HepG2 (cell line): ENCODE measurements around the gene NFYC. TPM values are rescaled to one million over a fixed set of nuclear protein-coding genes. Genes with fewer than 3 reads are reported as not detected.

Experiments used
- ATF7 ChIP-seq, 2 experiments: fragments of 450-650 bp in 1 of 2; sonication (generic) in 1 of 2; formaldehyde crosslinking in 1 of 2; IDR thresholded peaks; 2 replicates each; pipeline versions ENCODE4 v1.4.0 to v1.6.1; 2016 to 2020; ENCODE audit warnings: antibody characterized with exemption in 1 of 2, mild to moderate bottlenecking in 1 of 2, missing genetic modification reagents in 1 of 2
- CENPT ChIP-seq: sonication (generic); formaldehyde crosslinking; IDR thresholded peaks from 2 replicates; pipeline ENCODE4 v1.8.0; 2022; ENCODE audit warnings: low read depth, mild to moderate bottlenecking, moderate library complexity, missing genetic modification reagents
- GATA4 ChIP-seq: sonication (generic); IDR thresholded peaks from 2 replicates; pipeline ENCODE4 v1.6.1; 2016; ENCODE audit warnings: antibody characterized with exemption, low read depth, borderline replicate concordance
- IRF2 ChIP-seq: IDR thresholded peaks from 2 replicates; pipeline ENCODE4 v1.6.1; 2018; ENCODE audit warnings: missing genetic modification reagents, missing compliant biosample characterization
- NPAS2 ChIP-seq: sonication (generic); formaldehyde crosslinking; IDR thresholded peaks from 2 replicates; pipeline ENCODE4 v1.8.0; 2022; ENCODE audit warnings: mild to moderate bottlenecking, missing genetic modification reagents, borderline replicate concordance
- PRPF4 ChIP-seq: fragments of 200-400 bp; formaldehyde crosslinking; IDR thresholded peaks from 2 replicates; pipeline ENCODE4 v1.6.1; 2016; ENCODE audit warnings: low read length, low read depth; ENCODE audit not compliant: poor library complexity, severe bottlenecking
- REXO4 ChIP-seq: sonication (generic); formaldehyde crosslinking; IDR thresholded peaks from 2 replicates; pipeline ENCODE4 v1.8.0; 2022; ENCODE audit warnings: missing genetic modification reagents, mild to moderate bottlenecking, borderline replicate concordance
- SP1 ChIP-seq, 2 experiments: fragments of 450-650 bp in 1 of 2; sonication (generic) in 1 of 2; formaldehyde crosslinking in 1 of 2; IDR thresholded peaks; 2 replicates each; pipeline versions ENCODE4 v1.4.0 to v1.6.1; 2016 to 2020; ENCODE audit warnings: missing genetic modification reagents in 1 of 2
- ZBTB20 ChIP-seq: sonication (generic); formaldehyde crosslinking; IDR thresholded peaks from 2 replicates; pipeline ENCODE4 v1.8.1; 2023; ENCODE audit warnings: missing genetic modification reagents, low read depth, mild to moderate bottlenecking, borderline replicate concordance
- ZBTB3 ChIP-seq: sonication (generic); formaldehyde crosslinking; IDR thresholded peaks from 2 replicates; pipeline ENCODE4 v1.4.0; 2020; ENCODE audit warnings: low read depth, mild to moderate bottlenecking, moderate library complexity, missing genetic modification reagents, borderline replicate concordance
- ZNF230 ChIP-seq: sonication (generic); formaldehyde crosslinking; IDR thresholded peaks from 2 replicates; pipeline ENCODE4 v1.4.0; 2020; ENCODE audit warnings: mild to moderate bottlenecking, missing genetic modification reagents
- ZNF616 ChIP-seq: sonication (generic); formaldehyde crosslinking; IDR thresholded peaks from 2 replicates; pipeline ENCODE4 v1.5.0; 2020; ENCODE audit warnings: low read depth, mild to moderate bottlenecking, missing genetic modification reagents
- ZNF7 ChIP-seq: IDR thresholded peaks from 2 replicates; pipeline ENCODE4 v1.6.1; 2016; ENCODE audit warnings: missing biosample characterization, missing genetic modification reagents
- ZNF780A ChIP-seq: sonication (generic); formaldehyde crosslinking; IDR thresholded peaks from 2 replicates; pipeline ENCODE4 v1.8.0; 2022; ENCODE audit warnings: mild to moderate bottlenecking, missing genetic modification reagents, moderate library complexity
- polyA plus RNA-seq, 8 experiments: library from polyadenylated mRNA; depleted of rRNA in 3 of 8; stranded (reverse) in 7 of 8; unstranded in 1 of 8; fragments of >200 nt; fragmentation: Illumina TruSeq in 4 of 8; extraction: Trizol in 4 of 8; gene quantifications; 2 replicates each; pipeline versions ENCODE4 v1.2.1 to v1.2.3, GENCODE V29; 2011 to 2016; ENCODE audit warnings: low read depth in 4 of 8, missing spikeins in 1 of 8, mixed read lengths in 1 of 8; ENCODE audit not compliant: insufficient read depth in 1 of 8
- total RNA-seq, 5 experiments: library from RNA; depleted of rRNA; stranded (reverse); fragments of >200 nt; fragmentation: Illumina TruSeq; extraction: Trizol; gene quantifications; 2 replicates each; pipeline ENCODE4 v1.2.3, GENCODE V29; 2016; ENCODE audit warnings: low read depth in 1 of 5
- TF ChIP-seq, protein P1 (sequence below): fragments of 450-650 bp; IDR thresholded peaks from 2 replicates; pipeline ENCODE4 v1.6.1; 2016
- TF ChIP-seq, protein P2 (sequence below): sonication (generic); formaldehyde crosslinking; IDR thresholded peaks from 2 replicates; pipeline ENCODE4 v1.8.0; 2023; ENCODE audit warnings: mild to moderate bottlenecking, missing genetic modification reagents
- TF ChIP-seq, protein P3 (sequence below): sonication (generic); formaldehyde crosslinking; IDR thresholded peaks from 2 replicates; pipeline ENCODE4 v1.5.0; 2020; ENCODE audit warnings: mild to moderate bottlenecking, missing genetic modification reagents, borderline replicate concordance

NFYC gene
- total and polyA plus RNA-seq, 2 of the 13 experiments (the other 11 are each of a cell fraction or from before 2014, with no cell fraction given) = 33.9 to 73.7 TPM

DNA sequence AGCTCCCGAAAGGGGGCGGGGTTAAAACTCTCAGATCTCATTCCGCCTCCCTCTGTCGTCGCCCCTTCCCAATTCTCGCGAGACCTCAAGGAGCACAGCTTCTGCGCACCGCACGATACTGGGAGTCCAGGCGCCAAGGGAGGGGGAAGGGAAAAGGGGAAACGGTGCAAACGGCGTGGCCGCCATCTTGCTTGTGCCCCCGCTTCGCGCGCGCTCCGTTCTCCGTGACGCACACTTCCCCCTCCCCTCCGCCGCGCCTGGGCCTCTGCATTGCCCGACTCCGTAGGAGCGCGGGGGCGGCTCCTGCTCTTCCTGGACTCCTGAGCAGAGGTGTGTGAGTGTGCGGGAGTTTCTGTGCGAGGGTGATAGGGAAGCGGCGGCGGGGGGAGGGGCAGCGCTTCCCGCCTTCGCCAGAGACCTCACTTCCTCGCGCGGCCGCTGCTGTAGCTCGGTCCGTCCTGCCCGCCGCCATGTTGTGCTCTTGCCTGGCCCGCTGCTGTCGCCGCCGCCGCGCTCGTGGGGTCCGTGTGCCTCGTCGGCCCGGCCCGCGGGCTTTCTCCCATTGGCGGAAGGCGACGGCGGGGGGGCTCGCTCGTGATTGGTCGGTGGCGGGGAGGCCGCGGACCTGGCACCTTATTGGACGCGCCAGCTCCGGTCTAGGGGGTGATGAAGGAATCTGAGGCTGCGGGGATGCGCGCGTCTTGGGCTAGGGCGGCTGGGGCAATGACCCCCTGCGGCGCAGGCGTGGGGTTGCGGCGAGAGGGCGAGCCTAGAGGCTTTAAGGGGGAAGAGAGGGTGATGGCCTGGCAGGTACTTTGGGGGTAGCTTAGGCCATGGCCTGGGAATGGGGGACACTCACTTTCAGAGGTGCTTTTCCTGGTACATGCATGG is at the start of gene NFYC (continued):
- TF ChIP-seq SP1 (IDR thresholded peaks at IDR 0.05) (peak; percentile 36; the same call in 1 of the 2 replicates), SP1 (CRISPR knock-in tag; IDR thresholded peaks at IDR 0.05) (peak; percentile 22), REXO4 (CRISPR knock-in tag) (peak; percentile 81; the same call in 1 of the 2 replicates), IRF2 (CRISPR knock-in tag) (peak; percentile 59; the same call in 1 of the 2 replicates), ZNF780A (CRISPR knock-in tag) (peak; percentile 65; the same call in 1 of the 2 replicates), NPAS2 (CRISPR knock-in tag) (no peak), CENPT (CRISPR knock-in tag) (0 out of 2 replicates have a peak, but pooled peaks have one; percentile 91), ZNF616 (CRISPR knock-in tag) (peak; percentile 86; the same call in 1 of the 2 replicates), ZBTB3 (CRISPR knock-in tag) (peak; percentile 90), GATA4 (no peak), ZBTB20 (CRISPR knock-in tag) (peak; percentile 20; the same call in 1 of the 2 replicates), ATF7 (IDR thresholded peaks at IDR 0.05) (no peak), ATF7 (CRISPR knock-in tag; IDR thresholded peaks at IDR 0.05) (peak; percentile 25; the same call in 1 of the 2 replicates), ZNF7 (CRISPR knock-in tag) (no peak), ZNF230 (CRISPR knock-in tag) (peak; percentile 95), PRPF4 (no peak)
- TF ChIP-seq, protein P1, sequence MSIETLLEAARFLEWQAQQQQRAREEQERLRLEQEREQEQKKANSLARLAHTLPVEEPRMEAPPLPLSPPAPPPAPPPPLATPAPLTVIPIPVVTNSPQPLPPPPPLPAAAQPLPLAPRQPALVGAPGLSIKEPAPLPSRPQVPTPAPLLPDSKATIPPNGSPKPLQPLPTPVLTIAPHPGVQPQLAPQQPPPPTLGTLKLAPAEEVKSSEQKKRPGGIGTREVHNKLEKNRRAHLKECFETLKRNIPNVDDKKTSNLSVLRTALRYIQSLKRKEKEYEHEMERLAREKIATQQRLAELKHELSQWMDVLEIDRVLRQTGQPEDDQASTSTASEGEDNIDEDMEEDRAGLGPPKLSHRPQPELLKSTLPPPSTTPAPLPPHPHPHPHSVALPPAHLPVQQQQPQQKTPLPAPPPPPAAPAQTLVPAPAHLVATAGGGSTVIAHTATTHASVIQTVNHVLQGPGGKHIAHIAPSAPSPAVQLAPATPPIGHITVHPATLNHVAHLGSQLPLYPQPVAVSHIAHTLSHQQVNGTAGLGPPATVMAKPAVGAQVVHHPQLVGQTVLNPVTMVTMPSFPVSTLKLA = no peak
- TF ChIP-seq, protein P2, sequence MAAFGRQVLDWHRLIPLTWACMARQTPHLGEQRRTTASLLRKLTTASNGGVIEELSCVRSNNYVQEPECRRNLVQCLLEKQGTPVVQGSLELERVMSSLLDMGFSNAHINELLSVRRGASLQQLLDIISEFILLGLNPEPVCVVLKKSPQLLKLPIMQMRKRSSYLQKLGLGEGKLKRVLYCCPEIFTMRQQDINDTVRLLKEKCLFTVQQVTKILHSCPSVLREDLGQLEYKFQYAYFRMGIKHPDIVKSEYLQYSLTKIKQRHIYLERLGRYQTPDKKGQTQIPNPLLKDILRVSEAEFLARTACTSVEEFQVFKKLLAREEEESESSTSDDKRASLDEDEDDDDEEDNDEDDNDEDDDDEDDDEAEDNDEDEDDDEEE (CRISPR knock-in tag) = peak; percentile 86
- TF ChIP-seq, protein P3, sequence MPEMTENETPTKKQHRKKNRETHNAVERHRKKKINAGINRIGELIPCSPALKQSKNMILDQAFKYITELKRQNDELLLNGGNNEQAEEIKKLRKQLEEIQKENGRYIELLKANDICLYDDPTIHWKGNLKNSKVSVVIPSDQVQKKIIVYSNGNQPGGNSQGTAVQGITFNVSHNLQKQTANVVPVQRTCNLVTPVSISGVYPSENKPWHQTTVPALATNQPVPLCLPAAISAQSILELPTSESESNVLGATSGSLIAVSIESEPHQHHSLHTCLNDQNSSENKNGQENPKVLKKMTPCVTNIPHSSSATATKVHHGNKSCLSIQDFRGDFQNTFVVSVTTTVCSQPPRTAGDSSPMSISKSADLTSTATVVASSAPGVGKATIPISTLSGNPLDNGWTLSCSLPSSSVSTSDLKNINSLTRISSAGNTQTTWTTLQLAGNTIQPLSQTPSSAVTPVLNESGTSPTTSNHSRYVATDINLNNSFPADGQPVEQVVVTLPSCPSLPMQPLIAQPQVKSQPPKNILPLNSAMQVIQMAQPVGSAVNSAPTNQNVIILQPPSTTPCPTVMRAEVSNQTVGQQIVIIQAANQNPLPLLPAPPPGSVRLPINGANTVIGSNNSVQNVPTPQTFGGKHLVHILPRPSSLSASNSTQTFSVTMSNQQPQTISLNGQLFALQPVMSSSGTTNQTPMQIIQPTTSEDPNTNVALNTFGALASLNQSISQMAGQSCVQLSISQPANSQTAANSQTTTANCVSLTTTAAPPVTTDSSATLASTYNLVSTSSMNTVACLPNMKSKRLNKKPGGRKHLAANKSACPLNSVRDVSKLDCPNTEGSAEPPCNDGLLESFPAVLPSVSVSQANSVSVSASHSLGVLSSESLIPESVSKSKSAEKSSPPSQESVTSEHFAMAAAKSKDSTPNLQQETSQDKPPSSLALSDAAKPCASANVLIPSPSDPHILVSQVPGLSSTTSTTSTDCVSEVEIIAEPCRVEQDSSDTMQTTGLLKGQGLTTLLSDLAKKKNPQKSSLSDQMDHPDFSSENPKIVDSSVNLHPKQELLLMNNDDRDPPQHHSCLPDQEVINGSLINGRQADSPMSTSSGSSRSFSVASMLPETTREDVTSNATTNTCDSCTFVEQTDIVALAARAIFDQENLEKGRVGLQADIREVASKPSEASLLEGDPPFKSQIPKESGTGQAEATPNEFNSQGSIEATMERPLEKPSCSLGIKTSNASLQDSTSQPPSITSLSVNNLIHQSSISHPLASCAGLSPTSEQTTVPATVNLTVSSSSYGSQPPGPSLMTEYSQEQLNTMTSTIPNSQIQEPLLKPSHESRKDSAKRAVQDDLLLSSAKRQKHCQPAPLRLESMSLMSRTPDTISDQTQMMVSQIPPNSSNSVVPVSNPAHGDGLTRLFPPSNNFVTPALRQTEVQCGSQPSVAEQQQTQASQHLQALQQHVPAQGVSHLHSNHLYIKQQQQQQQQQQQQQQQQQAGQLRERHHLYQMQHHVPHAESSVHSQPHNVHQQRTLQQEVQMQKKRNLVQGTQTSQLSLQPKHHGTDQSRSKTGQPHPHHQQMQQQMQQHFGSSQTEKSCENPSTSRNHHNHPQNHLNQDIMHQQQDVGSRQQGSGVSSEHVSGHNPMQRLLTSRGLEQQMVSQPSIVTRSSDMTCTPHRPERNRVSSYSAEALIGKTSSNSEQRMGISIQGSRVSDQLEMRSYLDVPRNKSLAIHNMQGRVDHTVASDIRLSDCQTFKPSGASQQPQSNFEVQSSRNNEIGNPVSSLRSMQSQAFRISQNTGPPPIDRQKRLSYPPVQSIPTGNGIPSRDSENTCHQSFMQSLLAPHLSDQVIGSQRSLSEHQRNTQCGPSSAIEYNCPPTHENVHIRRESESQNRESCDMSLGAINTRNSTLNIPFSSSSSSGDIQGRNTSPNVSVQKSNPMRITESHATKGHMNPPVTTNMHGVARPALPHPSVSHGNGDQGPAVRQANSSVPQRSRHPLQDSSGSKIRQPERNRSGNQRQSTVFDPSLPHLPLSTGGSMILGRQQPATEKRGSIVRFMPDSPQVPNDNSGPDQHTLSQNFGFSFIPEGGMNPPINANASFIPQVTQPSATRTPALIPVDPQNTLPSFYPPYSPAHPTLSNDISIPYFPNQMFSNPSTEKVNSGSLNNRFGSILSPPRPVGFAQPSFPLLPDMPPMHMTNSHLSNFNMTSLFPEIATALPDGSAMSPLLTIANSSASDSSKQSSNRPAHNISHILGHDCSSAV = no peak
